HG02938 (cell line): ENCODE data around the gene TMTC2.

Experiments
- ATAC-seq: cut with Tn5 transposase; IDR thresholded peaks from one replicate; pipeline ENCODE4 v1.9.1; 2021; ENCODE audit warnings: mild to moderate bottlenecking, moderate library complexity; ENCODE audit not compliant: unreplicated experiment

TMTC2 gene

DNA sequence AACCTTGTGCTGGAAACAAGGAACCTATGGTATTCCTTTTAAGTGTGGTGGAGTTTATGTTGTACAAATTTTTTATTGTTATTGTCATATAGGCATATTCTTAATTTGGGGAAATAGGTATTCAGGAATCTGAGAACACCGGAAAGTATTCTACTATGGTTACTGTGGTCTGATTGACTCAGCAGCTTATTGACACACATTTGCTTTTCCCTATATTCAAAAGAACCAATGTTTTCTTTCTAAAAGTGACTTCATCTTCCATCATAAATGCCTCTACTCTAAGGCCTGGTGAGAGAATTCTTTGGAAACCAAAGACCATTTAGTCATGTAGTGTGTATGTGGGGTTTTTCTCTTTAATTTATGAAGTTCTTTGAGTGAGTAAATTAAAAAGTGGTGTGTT, 474.8 kb downstream of the TMTC2 start:
- ATAC-seq, result no peak

DNA sequence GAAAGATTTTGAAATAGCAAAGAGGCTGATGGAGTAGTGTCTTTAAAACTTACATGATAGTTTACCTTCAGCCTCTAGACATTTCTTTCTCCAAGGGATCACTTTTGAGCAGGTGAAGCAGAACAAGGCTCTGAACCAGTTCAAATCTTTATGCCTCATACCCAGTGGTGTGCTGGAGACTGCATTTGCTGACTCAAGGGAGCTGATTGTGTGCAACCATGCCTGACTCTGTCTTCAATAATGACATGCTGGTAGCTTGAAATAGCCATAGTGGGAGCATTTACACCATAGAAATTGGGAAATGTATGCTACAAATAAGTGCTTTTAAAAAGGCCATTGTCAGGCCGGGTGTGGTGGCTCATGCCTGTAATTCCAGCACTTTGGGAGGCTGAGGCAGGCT, 482.0 kb downstream of the TMTC2 start:
- no peak for ATAC-seq

DNA sequence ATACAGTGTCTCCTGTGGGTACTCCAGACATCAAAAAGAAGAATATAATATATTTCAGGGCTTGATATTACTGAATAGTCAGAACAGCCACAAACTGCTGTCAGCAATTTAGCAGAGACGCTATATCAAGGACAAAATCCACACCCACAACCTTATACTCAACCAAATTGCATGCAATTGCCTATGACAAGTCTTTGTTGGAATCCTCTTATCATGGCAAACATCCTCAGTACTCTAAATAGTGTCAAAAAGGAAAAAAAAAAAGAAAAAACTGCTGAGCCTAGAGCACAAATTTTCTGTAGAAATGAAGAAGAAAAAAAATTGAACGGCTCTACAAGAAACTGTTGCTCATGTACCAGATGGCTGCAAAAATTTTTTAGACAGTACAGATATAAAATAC, 485.7 kb downstream of the TMTC2 start:
- ATAC-seq, result no peak

DNA sequence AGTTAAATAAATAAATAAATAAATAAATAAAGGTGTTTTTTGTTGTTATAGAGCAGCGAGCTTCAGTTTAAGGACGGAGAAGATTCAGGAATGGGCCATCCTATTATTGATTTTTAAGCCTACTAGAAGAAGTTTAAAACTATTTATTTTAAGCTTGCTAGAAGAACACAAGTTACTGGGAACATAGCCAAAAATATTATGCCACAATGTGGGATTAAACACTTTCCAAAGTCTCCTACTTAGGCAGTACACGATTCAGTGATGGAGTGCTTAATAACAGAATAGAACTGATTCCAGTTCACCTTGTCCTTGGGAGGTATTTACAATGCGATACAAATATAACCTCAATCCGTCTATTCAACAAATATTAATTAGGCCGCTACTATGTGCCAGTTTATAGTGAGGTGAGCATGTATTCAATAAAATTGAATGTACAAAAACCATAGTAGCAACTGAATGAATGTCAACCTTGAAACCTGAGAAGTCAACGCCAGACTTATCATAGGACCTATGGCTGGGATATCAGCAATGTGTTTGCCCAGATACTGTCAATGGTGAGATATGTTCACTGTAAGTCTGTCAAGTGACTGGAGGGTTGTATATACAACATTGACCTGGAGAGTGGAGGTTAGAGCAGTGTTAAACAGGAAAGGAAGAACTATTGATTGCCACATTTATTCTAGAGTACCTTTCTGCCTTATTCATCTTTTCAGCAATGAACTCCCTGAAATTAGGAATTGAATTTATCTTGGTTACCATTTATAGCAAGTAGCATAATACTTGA, 486.4 kb downstream of the TMTC2 start:
- no peak for ATAC-seq

DNA sequence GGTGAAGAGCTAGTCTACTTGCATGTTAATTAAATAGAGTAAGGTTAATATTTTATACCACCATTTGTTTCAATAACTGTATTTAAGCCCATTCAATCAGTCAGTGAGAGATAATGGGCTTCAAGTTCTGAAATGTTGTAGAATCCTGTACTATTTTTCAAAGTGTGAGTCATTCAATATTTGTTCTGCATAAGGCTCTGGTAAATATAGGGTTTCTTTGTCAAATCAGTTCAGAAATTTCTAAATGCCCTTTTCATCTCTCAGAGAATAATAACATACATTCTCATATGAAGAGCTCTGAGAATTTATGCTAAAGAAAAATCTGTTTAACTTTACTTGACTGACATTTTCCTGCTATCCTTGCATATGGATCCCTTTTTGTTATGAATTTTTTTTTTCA, 493.3 kb downstream of the TMTC2 start:
- no peak for ATAC-seq

DNA sequence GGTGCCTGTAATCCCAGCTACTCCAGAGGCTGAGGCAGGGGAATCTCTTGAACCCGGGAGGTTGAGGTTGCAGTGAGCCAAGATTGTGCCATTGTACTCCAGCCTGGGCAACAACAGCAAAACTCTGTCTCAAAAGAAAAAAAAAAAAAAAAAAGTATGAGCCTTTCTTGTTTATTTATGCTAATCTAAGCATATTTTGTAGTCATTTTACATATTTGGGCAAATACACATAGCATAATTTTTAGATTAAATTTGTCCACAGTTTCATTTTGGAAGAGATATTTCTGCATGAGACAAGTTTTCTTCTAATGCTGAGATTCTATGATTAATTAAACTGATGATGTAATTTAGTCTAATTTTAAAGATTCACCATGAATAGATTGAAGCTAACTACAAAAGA, 494.4 kb downstream of the TMTC2 start:
- no peak for ATAC-seq

DNA sequence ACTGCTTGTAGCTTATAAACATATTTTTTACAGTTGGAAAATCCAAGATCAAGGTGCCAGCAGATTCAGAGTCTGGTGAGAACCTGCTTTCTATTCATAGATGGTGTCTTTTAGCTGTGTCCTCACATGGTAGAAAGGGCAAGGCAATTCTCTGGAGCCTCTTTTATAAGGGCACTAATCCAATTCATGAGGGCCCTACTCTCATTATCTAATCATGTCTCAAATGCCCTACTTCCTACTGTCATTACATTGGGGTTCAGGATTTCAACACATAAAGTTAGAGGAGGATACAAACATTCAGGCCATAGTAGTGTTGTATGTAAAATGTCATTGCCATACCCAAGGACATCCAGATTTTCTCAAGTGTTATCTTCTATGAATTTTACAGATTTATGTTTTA, 496.4 kb downstream of the TMTC2 start:
- ATAC-seq, result no peak
